Vagina (tissue), 2 donors: ENCODE data around the gene ZBTB40.

Experiments
- POLR2A ChIP-seq, 2 donors: fragments of 450-650 bp; IDR thresholded peaks; one replicate each; pipeline ENCODE4 v1.6.1; 2017; ENCODE audit warnings: antibody characterized with exemption in 2 of 2, mild to moderate bottlenecking in 2 of 2, moderate library complexity in 2 of 2
- TF ChIP-seq, protein P1 (sequence below), 3 experiments: fragments of 450-650 bp in 2 of 3; fragments of 200-600 bp in 1 of 3; sonication (generic) in 1 of 3; IDR thresholded peaks; one replicate each; pipeline ENCODE4 v1.5.1; 2017 to 2019; ENCODE audit warnings: antibody characterized with exemption in 3 of 3, mild to moderate bottlenecking in 2 of 3, moderate library complexity in 2 of 3

DNA sequence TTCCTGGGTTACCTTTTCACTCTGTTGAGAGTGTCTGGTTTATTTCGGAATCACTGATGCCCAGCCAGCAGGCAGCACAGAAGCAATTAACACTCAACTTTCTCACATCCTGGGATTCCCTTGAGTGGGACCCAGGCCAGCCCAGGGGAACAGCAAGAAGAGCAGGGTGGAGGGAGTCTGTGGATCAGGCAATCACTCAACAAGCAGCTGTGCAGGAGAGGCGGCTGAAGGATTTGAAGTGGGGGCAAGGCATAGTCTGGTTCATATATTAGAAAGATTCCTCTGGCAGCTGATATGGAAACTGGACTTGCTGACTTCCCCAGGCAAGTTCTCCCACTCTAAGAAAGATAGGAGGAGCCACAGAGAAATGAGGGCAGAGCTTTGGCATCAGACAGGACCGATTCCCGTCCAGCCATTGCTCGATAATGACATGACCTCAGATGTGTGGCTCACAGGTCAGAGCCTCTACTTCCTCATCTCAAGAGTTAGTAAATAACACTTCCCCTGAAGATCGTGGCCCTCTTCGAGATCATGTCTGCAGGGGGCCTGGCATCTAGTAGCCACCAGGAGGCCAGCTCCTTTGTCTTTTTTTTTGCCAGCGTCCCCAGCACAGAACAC, 124.0 kb downstream of the ZBTB40 start:
- no peak for TF ChIP-seq POLR2A (IDR thresholded peaks at IDR 0.05)
- TF ChIP-seq, protein P1, sequence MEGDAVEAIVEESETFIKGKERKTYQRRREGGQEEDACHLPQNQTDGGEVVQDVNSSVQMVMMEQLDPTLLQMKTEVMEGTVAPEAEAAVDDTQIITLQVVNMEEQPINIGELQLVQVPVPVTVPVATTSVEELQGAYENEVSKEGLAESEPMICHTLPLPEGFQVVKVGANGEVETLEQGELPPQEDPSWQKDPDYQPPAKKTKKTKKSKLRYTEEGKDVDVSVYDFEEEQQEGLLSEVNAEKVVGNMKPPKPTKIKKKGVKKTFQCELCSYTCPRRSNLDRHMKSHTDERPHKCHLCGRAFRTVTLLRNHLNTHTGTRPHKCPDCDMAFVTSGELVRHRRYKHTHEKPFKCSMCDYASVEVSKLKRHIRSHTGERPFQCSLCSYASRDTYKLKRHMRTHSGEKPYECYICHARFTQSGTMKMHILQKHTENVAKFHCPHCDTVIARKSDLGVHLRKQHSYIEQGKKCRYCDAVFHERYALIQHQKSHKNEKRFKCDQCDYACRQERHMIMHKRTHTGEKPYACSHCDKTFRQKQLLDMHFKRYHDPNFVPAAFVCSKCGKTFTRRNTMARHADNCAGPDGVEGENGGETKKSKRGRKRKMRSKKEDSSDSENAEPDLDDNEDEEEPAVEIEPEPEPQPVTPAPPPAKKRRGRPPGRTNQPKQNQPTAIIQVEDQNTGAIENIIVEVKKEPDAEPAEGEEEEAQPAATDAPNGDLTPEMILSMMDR (IDR thresholded peaks at IDR 0.05), result no peak
